Transverse colon (tissue), 4 donors: Measurements from ENCODE around the gene INSIG2. TPM values are rescaled to one million over a fixed set of nuclear protein-coding genes. Genes with fewer than 3 reads are reported as not detected.

Experiments used
- DNase-seq: peaks from one replicate; pipeline ENCODE4 v3.0.0-alpha.2; 2019
- H3K27ac ChIP-seq, 4 donors: fragments of 200-600 bp; sonication (generic); 2 replicates each; pipeline ENCODE4 v1.5.1; 2016 to 2018; ENCODE audit warnings: inconsistent platforms in 4 of 4
- H3K27me3 ChIP-seq: fragments of 200-600 bp; sonication (generic); 2 replicates; pipeline ENCODE4 v1.5.1; 2017; ENCODE audit warnings: inconsistent platforms
- H3K36me3 ChIP-seq, 4 donors: fragments of 200-600 bp; sonication (generic); 2 replicates each; pipeline ENCODE4 v1.5.1; 2017 to 2019; ENCODE audit warnings: inconsistent platforms in 4 of 4
- H3K4me1 ChIP-seq, 4 donors: fragments of 200-600 bp; sonication (generic); 2 replicates each; pipeline ENCODE4 v1.5.1; 2017 to 2020; ENCODE audit warnings: inconsistent platforms in 4 of 4
- H3K4me3 ChIP-seq, 4 donors: fragments of 200-600 bp; sonication (generic); 1 replicate in 1 of 4; 2 replicates in 3 of 4; pipeline versions ENCODE4 v1.5.1 to v1.6.1; 2017 to 2019; ENCODE audit warnings: inconsistent platforms in 4 of 4
- H3K9me3 ChIP-seq, 2 donors: fragments of 200-600 bp; sonication (generic); 2 replicates each; pipeline ENCODE4 v1.5.1; 2017 to 2019; ENCODE audit warnings: inconsistent platforms in 2 of 2
- EP300 ChIP-seq: sonication (generic); formaldehyde crosslinking; IDR thresholded peaks from one replicate; pipeline ENCODE4 v1.6.1; 2017; ENCODE audit warnings: antibody characterized with exemption, low read depth
- POLR2A ChIP-seq: fragments of 450-650 bp; IDR thresholded peaks from one replicate; pipeline ENCODE4 v1.6.1; 2016; ENCODE audit warnings: antibody characterized with exemption, mild to moderate bottlenecking, moderate library complexity
- POLR2AphosphoS5 ChIP-seq, 3 donors: sonication (generic); formaldehyde crosslinking; IDR thresholded peaks; one replicate each; pipeline ENCODE4 v1.6.1; 2016; ENCODE audit warnings: antibody characterized with exemption in 3 of 3
- WGBS, 2 donors: methylation state at CpG; one replicate each; pipeline ENCODE4 v1.1.5; 2018; ENCODE audit warnings: low coverage in 1 of 2; 5-methylcytosine and 5-hydroxymethylcytosine counted together
- in situ Hi-C, 4 donors: fragments of 200-750 bp; cut with MboI; loops; one replicate each; pipeline versions ENCODE4 v1.15.0 to v1.15.1; 2017; ENCODE audit warnings: low sequenced_read_pairs in 3 of 4, low pct_ligation_motif_present in 1 of 4, low pct_unique_long_range_greater_than_20kb in 1 of 4
- intact Hi-C: fragments of 100-400 bp; cut with DNase I; formaldehyde crosslinking; loops from one replicate; pipeline ENCODE4 v1.15.1; 2023; ENCODE audit warnings: low total_unique reads
- total RNA-seq, 4 donors: library from RNA; depleted of rRNA; stranded (reverse); fragments of >200 nt; gene quantifications; one replicate each; pipeline ENCODE4 v1.1.0, GENCODE V29; 2016
- TF ChIP-seq, protein P1 (sequence below), 5 experiments: fragments of 200-600 bp in 3 of 5; fragments of 450-650 bp in 2 of 5; sonication (generic) in 3 of 5; IDR thresholded peaks; 1 replicate in 2 of 5; 2 replicates in 3 of 5; pipeline ENCODE4 v1.5.1; 2016 to 2017; ENCODE audit warnings: antibody characterized with exemption in 5 of 5, inconsistent platforms in 3 of 5, mild to moderate bottlenecking in 2 of 5, moderate library complexity in 1 of 5

Gene INSIG2
- total RNA-seq, 4 donors from 2014 or later: 1.00 to 19.5 (median 12.3) TPM

DNA sequence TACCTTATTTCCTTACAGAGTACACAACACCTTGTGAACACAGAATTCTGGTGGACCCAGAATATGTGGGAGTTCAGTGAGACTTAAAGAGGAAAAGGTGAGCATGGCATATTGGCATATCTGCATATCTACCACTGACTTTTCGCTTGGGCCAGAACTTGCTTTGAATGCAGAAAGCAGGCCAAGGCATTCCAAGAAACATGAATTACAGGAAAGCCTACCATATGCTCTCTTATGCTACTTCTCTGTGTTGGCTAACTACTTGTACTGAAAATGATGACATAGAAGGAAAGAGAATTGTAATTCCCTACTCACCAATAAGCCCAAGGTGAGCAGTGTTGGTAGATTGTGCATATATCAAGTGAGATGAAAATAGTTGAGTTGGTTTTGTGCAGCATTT, 43.0 kb upstream of the INSIG2 start:
- H3K36me3 ChIP-seq: no peaks in the 10 kb centered on the region
- WGBS, 2 donors: 81% methylated on average over 1 of the region's 1 CpG; no CpG with 5 or more reads in 1 of the 2 donors
- intact Hi-C loops: loop anchor here (5.0 kb wide), 1 partner anchor 812 kb away; no protein-coding TSS in a partner anchor
- peaks cover 51% of the 10 kb centered on the region for H3K27me3 ChIP-seq
- in situ Hi-C loops: loop anchor here in 3 of 4 donors (25.0 kb wide), 1 partner anchor 817 kb away; no protein-coding TSS in a partner anchor
- DNase-seq: no peak
- no peak for TF ChIP-seq POLR2AphosphoS5 (IDR thresholded peaks at IDR 0.05)
- TF ChIP-seq, protein P1, sequence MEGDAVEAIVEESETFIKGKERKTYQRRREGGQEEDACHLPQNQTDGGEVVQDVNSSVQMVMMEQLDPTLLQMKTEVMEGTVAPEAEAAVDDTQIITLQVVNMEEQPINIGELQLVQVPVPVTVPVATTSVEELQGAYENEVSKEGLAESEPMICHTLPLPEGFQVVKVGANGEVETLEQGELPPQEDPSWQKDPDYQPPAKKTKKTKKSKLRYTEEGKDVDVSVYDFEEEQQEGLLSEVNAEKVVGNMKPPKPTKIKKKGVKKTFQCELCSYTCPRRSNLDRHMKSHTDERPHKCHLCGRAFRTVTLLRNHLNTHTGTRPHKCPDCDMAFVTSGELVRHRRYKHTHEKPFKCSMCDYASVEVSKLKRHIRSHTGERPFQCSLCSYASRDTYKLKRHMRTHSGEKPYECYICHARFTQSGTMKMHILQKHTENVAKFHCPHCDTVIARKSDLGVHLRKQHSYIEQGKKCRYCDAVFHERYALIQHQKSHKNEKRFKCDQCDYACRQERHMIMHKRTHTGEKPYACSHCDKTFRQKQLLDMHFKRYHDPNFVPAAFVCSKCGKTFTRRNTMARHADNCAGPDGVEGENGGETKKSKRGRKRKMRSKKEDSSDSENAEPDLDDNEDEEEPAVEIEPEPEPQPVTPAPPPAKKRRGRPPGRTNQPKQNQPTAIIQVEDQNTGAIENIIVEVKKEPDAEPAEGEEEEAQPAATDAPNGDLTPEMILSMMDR (IDR thresholded peaks at IDR 0.05): no peak
- no peaks in the 10 kb centered on the region for H3K9me3 ChIP-seq
- no peak overlapping the region for H3K27ac ChIP-seq
- peaks cover 0 to 4% (median 0%) of the 10 kb centered on the region in 4 donors for H3K4me1 ChIP-seq
- H3K4me3 ChIP-seq: no peak overlapping the region

DNA sequence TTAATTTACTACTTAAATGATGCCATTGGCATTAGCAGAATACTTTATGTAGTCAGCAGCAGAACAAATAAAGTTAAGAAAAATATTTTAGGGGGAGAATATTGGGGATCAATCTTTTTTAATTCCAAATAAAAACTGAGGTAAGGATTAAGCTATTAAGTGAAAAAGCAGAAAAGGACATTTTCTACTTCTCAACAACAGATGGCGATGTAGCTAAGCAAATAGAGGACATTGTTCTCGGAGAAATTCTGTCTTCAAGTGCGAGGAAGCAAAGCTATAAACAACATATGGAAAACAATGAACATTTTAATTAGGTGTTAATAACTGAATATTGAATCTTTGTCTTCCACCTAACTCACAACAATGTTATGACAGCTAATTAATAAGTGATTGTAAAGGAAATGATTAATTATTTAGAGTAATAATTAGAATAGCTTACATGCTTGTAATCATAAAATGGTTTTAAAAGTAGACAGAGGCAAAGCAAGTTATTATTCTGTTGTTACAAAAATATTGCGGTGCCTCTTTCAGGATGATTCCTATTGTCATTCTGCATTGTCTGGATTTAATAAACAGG, 41.5 kb upstream of the INSIG2 start:
- no peak for DNase-seq
- Histone ChIP-seq H3K27me3 (peaks cover 48% of the 10 kb centered on the region), H3K27ac (no peak overlapping the region), H3K4me1 (peaks cover 0 to 4% (median 0%) of the 10 kb centered on the region in 4 donors), H3K4me3 (no peak overlapping the region), H3K9me3 (no peaks in the 10 kb centered on the region), H3K36me3 (no peaks in the 10 kb centered on the region)
- 6 to 12% methylated on average over 4 of the region's 4 CpGs for WGBS, 2 donors
- in situ Hi-C loops: loop anchor here in 3 of 4 donors (25.0 kb wide), 1 partner anchor 816 kb away; no protein-coding TSS in a partner anchor
- TF ChIP-seq, protein P1 (IDR thresholded peaks at IDR 0.05): peak; percentile 38 to 54 (median 50)
- TF ChIP-seq POLR2AphosphoS5 (IDR thresholded peaks at IDR 0.05): no peak
- intact Hi-C loops: loop anchor here (5.0 kb wide), 1 partner anchor 811 kb away; no protein-coding TSS in a partner anchor

DNA sequence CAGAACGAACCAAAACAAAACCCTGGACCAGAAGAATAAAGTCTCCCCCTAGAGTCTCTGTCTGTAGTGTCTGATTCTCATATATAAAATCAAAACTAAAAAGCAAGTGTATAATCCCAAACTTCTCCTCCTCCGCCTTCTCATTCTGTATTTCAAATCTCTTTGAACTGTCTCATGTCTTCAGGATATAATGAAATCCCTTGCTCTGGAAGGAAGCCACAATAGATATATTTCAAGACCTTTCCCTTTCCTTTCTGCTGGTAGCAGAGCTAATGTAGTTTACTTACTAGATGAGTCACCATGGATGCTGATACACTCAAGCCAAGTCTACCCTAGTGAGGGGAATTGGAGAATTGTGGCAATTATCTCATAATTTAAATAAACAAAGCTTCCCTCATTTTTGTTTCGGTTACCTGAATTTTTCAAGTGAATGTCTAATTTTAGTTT, 40.9 kb upstream of the INSIG2 start:
- in situ Hi-C loops: loop anchor here in 3 of 4 donors (25.0 kb wide), 1 partner anchor 815 kb away; no protein-coding TSS in a partner anchor
- TF ChIP-seq POLR2A (no peak), EP300 (no peak), POLR2AphosphoS5 (IDR thresholded peaks at IDR 0.05) (no peak)
- TF ChIP-seq, protein P1 (IDR thresholded peaks at IDR 0.05): no peak
- Histone ChIP-seq H3K4me3 (no peak overlapping the region), H3K9me3 (no peaks in the 10 kb centered on the region), H3K36me3 (no peaks in the 10 kb centered on the region), H3K27me3 (peaks cover 45% of the 10 kb centered on the region), H3K27ac (no peak overlapping the region), H3K4me1 (peaks cover 0 to 4% (median 0%) of the 10 kb centered on the region in 4 donors)
- DNase-seq: no peak
- WGBS, 2 donors: 53 to 63% methylated on average over 2 to 3 of the region's 3 CpGs
- intact Hi-C loops: loop anchor here (5.0 kb wide), 1 partner anchor 810 kb away; no protein-coding TSS in a partner anchor

DNA sequence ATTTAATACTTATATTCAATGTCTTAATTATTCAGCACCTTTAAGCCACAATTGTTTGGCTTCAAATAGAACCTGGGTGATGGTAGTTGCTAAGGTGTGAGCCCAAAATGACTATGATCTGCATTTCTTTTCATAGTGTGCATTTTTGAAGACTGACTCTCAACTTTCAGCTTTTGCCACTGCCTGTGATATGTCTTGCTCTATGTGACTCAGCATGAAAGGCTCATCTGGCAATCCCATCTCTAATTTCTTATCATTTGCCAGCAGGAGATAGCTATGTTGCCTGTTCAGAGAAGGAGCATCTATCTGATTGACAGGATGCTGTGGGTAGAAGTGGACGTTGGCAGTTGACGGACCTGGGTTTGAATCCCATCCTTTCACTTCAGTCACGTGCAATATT, 39.9 kb upstream of the INSIG2 start:
- intact Hi-C loops: loop anchor here (5.0 kb wide), 1 partner anchor 809 kb away; no protein-coding TSS in a partner anchor
- DNase-seq: no peak
- in situ Hi-C loops: loop anchor here in 3 of 4 donors (25.0 kb wide), 1 partner anchor 814 kb away; no protein-coding TSS in a partner anchor
- no peak overlapping the region for H3K4me3 ChIP-seq
- H3K4me1 ChIP-seq: peaks cover 0 to 4% (median 0%) of the 10 kb centered on the region in 4 donors
- H3K27me3 ChIP-seq: peaks cover 35% of the 10 kb centered on the region
- no peaks in the 10 kb centered on the region for H3K9me3 ChIP-seq
- H3K36me3 ChIP-seq: no peaks in the 10 kb centered on the region
- TF ChIP-seq POLR2AphosphoS5 (IDR thresholded peaks at IDR 0.05) (no peak), POLR2A (no peak), EP300 (no peak)
- TF ChIP-seq, protein P1 (IDR thresholded peaks at IDR 0.05): no peak
- no peak overlapping the region for H3K27ac ChIP-seq
- 74 to 79% methylated on average over 3 of the region's 3 CpGs for WGBS, 2 donors
